Gastrocnemius medialis (tissue), 4 donors: ENCODE data around the gene DPCD. TPM values are rescaled to one million over a fixed set of nuclear protein-coding genes. Genes with fewer than 3 reads are reported as not detected.

Source experiments
- ATAC-seq, 2 donors: fragments of 150-250 bp; one replicate each; pipeline ENCODE4 v1.9.1; 2016
- DNase-seq, 2 donors: peaks; one replicate each; pipeline ENCODE4 v3.0.0-alpha.2; 2019
- H3K27ac ChIP-seq, 4 donors: fragments of 200-600 bp; sonication (generic); 1 replicate in 1 of 4; 2 replicates in 3 of 4; pipeline ENCODE4 v1.5.1; 2016 to 2018; ENCODE audit warnings: mild to moderate bottlenecking in 2 of 4, moderate library complexity in 1 of 4
- H3K27me3 ChIP-seq, 3 donors: fragments of 200-600 bp; sonication (generic) in 2 of 3; 1 replicate in 1 of 3; 2 replicates in 2 of 3; pipeline versions ENCODE4 v1.5.1 to v1.6.0; 2016 to 2019; ENCODE audit warnings: mild to moderate bottlenecking in 1 of 3, moderate library complexity in 1 of 3
- H3K36me3 ChIP-seq, 2 donors: fragments of 200-600 bp; sonication (generic) in 1 of 2; one replicate each; pipeline ENCODE4 v1.5.1; 2017 to 2018
- H3K4me1 ChIP-seq, 2 donors: fragments of 200-600 bp; sonication (generic) in 1 of 2; one replicate each; pipeline ENCODE4 v1.5.1; 2016 to 2017; ENCODE audit warnings: mild to moderate bottlenecking in 2 of 2
- H3K4me3 ChIP-seq, 4 donors: fragments of 200-600 bp; sonication (generic) in 3 of 4; 1 replicate in 1 of 4; 2 replicates in 3 of 4; pipeline ENCODE4 v1.5.1; 2016 to 2019; ENCODE audit warnings: mild to moderate bottlenecking in 2 of 4
- H3K9me3 ChIP-seq, 3 donors: fragments of 200-600 bp; sonication (generic) in 2 of 3; 1 replicate in 1 of 3; 2 replicates in 2 of 3; pipeline ENCODE4 v1.5.1; 2016 to 2019
- CTCF ChIP-seq, 5 experiments: fragments of 450-650 bp in 3 of 5; fragments of 200-600 bp in 2 of 5; sonication (generic) in 2 of 5; IDR thresholded peaks in 4 of 5; conservative IDR thresholded peaks in 1 of 5; 1 replicate in 4 of 5; 2 replicates in 1 of 5; pipeline ENCODE4 v1.5.1; 2016 to 2019; ENCODE audit warnings: antibody characterized with exemption in 5 of 5, mild to moderate bottlenecking in 3 of 5, moderate library complexity in 3 of 5
- POLR2A ChIP-seq, 2 donors: fragments of 450-650 bp; IDR thresholded peaks; one replicate each; pipeline ENCODE4 v1.6.1; 2017; ENCODE audit warnings: antibody characterized with exemption in 2 of 2, mild to moderate bottlenecking in 2 of 2, moderate library complexity in 2 of 2
- in situ Hi-C, 4 donors: fragments of 200-750 bp; cut with MboI; loops; one replicate each; pipeline versions ENCODE4 v1.15.0 to v1.8.0; 2017; ENCODE audit warnings: low sequenced_read_pairs in 4 of 4
- intact Hi-C: fragments of 100-400 bp; cut with DNase I; formaldehyde crosslinking; loops from one replicate; pipeline ENCODE4 v1.15.1; 2023; ENCODE audit warnings: low total_unique reads
- total RNA-seq, 4 donors: library from RNA; depleted of rRNA; stranded (reverse); fragments of >200 nt; gene quantifications; one replicate each; pipeline versions ENCODE4 v1.1.0 to v1.2.3, GENCODE V29; 2016

The DPCD gene
- total RNA-seq, 4 donors from 2014 or later = 17.8 to 38.4 (median 22.9) TPM

DNA sequence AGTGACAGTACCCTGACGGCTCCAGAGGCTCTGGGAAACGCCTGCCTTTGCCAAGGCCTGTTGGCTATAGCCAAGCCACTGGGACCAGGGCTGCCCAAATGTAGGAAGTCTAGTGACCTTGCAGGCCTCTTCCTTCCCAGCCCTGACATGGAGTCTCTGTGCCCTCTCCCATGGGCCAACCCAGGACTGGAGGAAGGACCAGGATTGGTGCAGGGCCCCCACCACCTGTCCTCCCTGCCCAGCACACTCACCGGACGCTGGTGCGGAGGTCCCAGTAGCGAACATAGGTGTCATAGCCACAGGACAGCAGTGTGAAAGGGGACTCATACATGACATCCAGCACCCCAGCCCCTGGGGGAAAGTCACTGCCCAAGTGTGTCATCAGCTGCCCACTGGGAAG is 24.0 kb downstream of the DPCD start:
- no peak for DNase-seq
- H3K4me1 ChIP-seq = no peaks in the 10 kb centered on the region
- no peak for ATAC-seq

DNA sequence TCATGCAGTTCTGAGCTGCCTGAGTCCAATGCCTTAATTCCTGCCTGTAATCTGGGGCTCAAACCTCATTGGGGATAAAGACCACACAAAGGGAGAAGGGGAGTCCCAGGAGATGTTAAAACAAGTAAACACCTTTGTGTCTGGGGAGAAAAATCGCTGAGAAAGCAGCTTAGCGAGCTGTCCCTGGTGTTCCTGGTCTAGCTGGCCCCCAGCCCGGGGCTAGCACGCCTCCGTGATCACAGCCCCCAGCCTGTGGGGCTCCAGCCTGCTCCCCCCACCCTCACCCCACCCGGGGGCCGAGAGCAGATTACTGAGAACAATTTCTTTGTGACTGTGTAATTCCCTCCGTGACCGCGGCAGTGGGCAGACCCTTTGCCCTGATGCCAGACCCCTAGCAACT is 24.8 kb downstream of the DPCD start:
- no peak overlapping the region for H3K27ac ChIP-seq
- no peaks in the 10 kb centered on the region for H3K9me3 ChIP-seq
- DNase-seq (no peak), ATAC-seq (no peak)
- no peaks in the 10 kb centered on the region for H3K4me1 ChIP-seq
- intact Hi-C loops (no loop called here), in situ Hi-C loops (no loop called here)
- peaks cover 0 to 42% of the 10 kb centered on the region in 2 donors for H3K36me3 ChIP-seq
- H3K27me3 ChIP-seq = no peaks in the 10 kb centered on the region
- H3K4me3 ChIP-seq = no peak overlapping the region
- TF ChIP-seq CTCF (IDR thresholded peaks at IDR 0.05 in 4 of 5, conservative IDR thresholded peaks at IDR 0.05 in 1 of 5) (no peak), POLR2A (IDR thresholded peaks at IDR 0.05) (no peak)

More for the DNA sequence above, 24.0 kb downstream of the DPCD start:
- peaks cover 0 to 42% of the 10 kb centered on the region in 2 donors for H3K36me3 ChIP-seq
- TF ChIP-seq POLR2A (IDR thresholded peaks at IDR 0.05) = no peak
- no peak for TF ChIP-seq CTCF (IDR thresholded peaks at IDR 0.05 in 4 of 5, conservative IDR thresholded peaks at IDR 0.05 in 1 of 5)
- H3K4me3 ChIP-seq = no peak overlapping the region
- H3K27ac ChIP-seq = no peak overlapping the region
- intact Hi-C loops (no loop called here), in situ Hi-C loops (no loop called here)
- H3K27me3 ChIP-seq = no peaks in the 10 kb centered on the region
- no peaks in the 10 kb centered on the region for H3K9me3 ChIP-seq

DNA sequence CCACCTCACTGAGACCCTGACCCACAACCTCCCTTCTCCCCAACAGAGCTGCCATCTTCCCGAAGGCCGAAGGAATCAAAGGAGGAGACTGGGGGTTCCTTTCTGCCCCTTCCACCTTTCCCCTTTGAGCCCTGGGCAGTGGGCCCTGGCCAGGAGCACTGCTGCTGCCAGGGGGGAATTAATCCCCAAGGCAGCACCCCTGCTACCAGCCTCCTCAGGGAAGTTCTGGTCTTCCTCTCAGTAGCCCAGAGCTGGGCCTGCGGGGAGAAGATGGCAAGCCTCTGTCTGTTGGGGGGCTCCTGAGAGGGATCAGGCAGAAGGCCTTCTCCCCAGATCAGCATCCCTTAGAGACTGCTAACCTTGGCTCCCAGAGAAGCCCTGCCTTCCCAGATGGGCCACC is 25.5 kb downstream of the DPCD start:
- no peaks in the 10 kb centered on the region for H3K27me3 ChIP-seq
- TF ChIP-seq POLR2A (IDR thresholded peaks at IDR 0.05) (no peak), CTCF (IDR thresholded peaks at IDR 0.05 in 4 of 5, conservative IDR thresholded peaks at IDR 0.05 in 1 of 5) (no peak)
- H3K4me3 ChIP-seq = no peak overlapping the region
- no peaks in the 10 kb centered on the region for H3K9me3 ChIP-seq
- ATAC-seq (no peak), DNase-seq (no peak)
- intact Hi-C loops = no loop called here
- no peak overlapping the region for H3K27ac ChIP-seq
- peaks cover 0 to 42% of the 10 kb centered on the region in 2 donors for H3K36me3 ChIP-seq
- in situ Hi-C loops = no loop called here
- H3K4me1 ChIP-seq = no peaks in the 10 kb centered on the region

- Histone ChIP-seq H3K4me1 (no peaks in the 10 kb centered on the region), H3K4me3 (no peak overlapping the region), H3K27ac (no peak overlapping the region), H3K9me3 (no peaks in the 10 kb centered on the region), H3K36me3 (peaks cover 0 to 32% of the 10 kb centered on the region in 2 donors), H3K27me3 (no peaks in the 10 kb centered on the region)
- in situ Hi-C loops = no loop called here
- DNase-seq = no peak
- intact Hi-C loops = no loop called here
- no peak for ATAC-seq
- TF ChIP-seq CTCF (IDR thresholded peaks at IDR 0.05 in 4 of 5, conservative IDR thresholded peaks at IDR 0.05 in 1 of 5) (no peak), POLR2A (IDR thresholded peaks at IDR 0.05) (no peak)
Measured at GRCh38 chr10:101614663-101615524, 26.8 kb downstream of the DPCD start.
